ENCODE data around the gene TCF4. TPM values are rescaled to one million over a fixed set of nuclear protein-coding genes. Genes with fewer than 3 reads are reported as not detected.
"Not testable (repeated sequence)": the region's sequence is repeated elsewhere in the genome, so short reads cannot be mapped to it uniquely, and the experiment has no call there.

TCF4 gene
- polyA plus RNA-seq, 2 donors = 3.7 to 4.8 TPM

DNA sequence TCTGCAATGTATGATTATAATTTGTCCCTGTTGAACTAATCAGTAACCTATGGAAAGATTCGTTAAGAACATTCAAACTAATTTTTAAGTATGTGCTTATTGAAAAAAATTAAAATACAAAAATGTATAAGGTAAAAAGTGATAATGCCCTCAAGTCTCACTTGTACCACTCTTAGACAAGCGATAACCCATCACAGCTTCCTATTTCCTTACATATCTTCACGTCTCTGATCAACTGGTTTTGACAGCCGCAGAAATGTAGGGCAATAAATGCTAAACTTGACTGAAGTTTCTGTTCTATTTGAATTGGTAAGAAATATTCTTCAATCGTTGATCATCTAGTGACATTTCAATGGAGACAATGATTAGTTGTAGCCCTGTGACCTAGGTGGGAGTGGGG lies 112.5 kb downstream of the TCF4 start:
- no peak overlapping the region for H3K27ac ChIP-seq (ENCODE audit: low read depth in 2 of 2, low read length in 1 of 2)
- H3K36me3 ChIP-seq (ENCODE audit: control insufficient read depth in 2 of 2, insufficient read depth in 2 of 2, low read length in 1 of 2) = no peaks in the 10 kb centered on the region
- peaks cover 0 to 2% of the 10 kb centered on the region in 2 donors for H3K4me1 ChIP-seq (ENCODE audit: control insufficient read depth in 2 of 2, insufficient read depth in 2 of 2, low read length in 1 of 2)
- no peaks in the 10 kb centered on the region for H3K27me3 ChIP-seq (ENCODE audit: control insufficient read depth in 1 of 2, insufficient read depth in 2 of 2, low read length in 2 of 2)
- 94 to 97% methylated on average over 5 of the region's 5 CpGs for WGBS, 2 donors
- H3K9me3 ChIP-seq (ENCODE audit: control insufficient read depth in 2 of 2, insufficient read depth in 1 of 2, low read depth in 1 of 2, low read length in 1 of 2) = no peaks in the 10 kb centered on the region
- H3K4me3 ChIP-seq (ENCODE audit: low read depth in 1 of 2, low read length in 2 of 2) = no peak overlapping the region

DNA sequence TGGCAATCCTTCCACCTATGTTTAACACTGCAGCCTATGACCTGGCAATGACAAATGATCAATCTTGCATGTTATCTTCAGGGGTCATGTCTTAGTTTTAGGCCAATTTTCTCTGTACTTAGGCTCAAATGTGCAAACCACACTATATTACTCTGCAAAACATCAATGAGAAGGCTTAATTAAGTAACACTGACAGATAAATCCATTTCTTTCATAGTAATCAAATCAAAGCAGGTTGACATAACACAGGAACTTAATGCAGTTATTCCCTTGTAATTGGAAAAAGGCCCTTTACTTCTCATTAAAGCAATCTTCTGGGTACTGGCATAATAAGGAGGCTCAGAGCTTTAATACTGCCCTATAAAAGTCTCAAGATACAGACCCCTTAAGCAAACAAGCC lies 114.4 kb downstream of the TCF4 start:
- H3K4me1 ChIP-seq (ENCODE audit: control insufficient read depth in 2 of 2, insufficient read depth in 2 of 2, low read length in 1 of 2) = peaks cover 0 to 2% of the 10 kb centered on the region in 2 donors
- H3K27ac ChIP-seq (ENCODE audit: low read depth in 2 of 2, low read length in 1 of 2) = no peak overlapping the region
- H3K27me3 ChIP-seq (ENCODE audit: control insufficient read depth in 1 of 2, insufficient read depth in 2 of 2, low read length in 2 of 2) = no peaks in the 10 kb centered on the region
- H3K36me3 ChIP-seq (ENCODE audit: control insufficient read depth in 2 of 2, insufficient read depth in 2 of 2, low read length in 1 of 2) = no peaks in the 10 kb centered on the region
- no peaks in the 10 kb centered on the region for H3K9me3 ChIP-seq (ENCODE audit: control insufficient read depth in 2 of 2, insufficient read depth in 1 of 2, low read depth in 1 of 2, low read length in 1 of 2)
- H3K4me3 ChIP-seq (ENCODE audit: low read depth in 1 of 2, low read length in 2 of 2) = no peak overlapping the region

GRCh38 chr18:55473058-55473457 lies 114.9 kb downstream of the TCF4 start:
- H3K27ac ChIP-seq (ENCODE audit: low read depth in 2 of 2, low read length in 1 of 2) = no peak overlapping the region
- H3K4me3 ChIP-seq (ENCODE audit: low read depth in 1 of 2, low read length in 2 of 2) = no peak overlapping the region
- H3K27me3 ChIP-seq (ENCODE audit: control insufficient read depth in 1 of 2, insufficient read depth in 2 of 2, low read length in 2 of 2) = no peaks in the 10 kb centered on the region
- no peaks in the 10 kb centered on the region for H3K36me3 ChIP-seq (ENCODE audit: control insufficient read depth in 2 of 2, insufficient read depth in 2 of 2, low read length in 1 of 2)
- 69 to 81% methylated on average over 2 of the region's 2 CpGs for WGBS, 2 donors
- no peaks in the 10 kb centered on the region for H3K9me3 ChIP-seq (ENCODE audit: control insufficient read depth in 2 of 2, insufficient read depth in 1 of 2, low read depth in 1 of 2, low read length in 1 of 2)
- peaks cover 0 to 2% of the 10 kb centered on the region in 2 donors for H3K4me1 ChIP-seq (ENCODE audit: control insufficient read depth in 2 of 2, insufficient read depth in 2 of 2, low read length in 1 of 2)

GRCh38 chr18:55470826-55471225 lies 117.2 kb downstream of the TCF4 start:
- Histone ChIP-seq H3K4me3 (ENCODE audit: low read depth in 1 of 2, low read length in 2 of 2) (no peak overlapping the region), H3K4me1 (ENCODE audit: control insufficient read depth in 2 of 2, insufficient read depth in 2 of 2, low read length in 1 of 2) (no peaks in the 10 kb centered on the region), H3K9me3 (ENCODE audit: control insufficient read depth in 2 of 2, insufficient read depth in 1 of 2, low read depth in 1 of 2, low read length in 1 of 2) (no peaks in the 10 kb centered on the region), H3K27ac (ENCODE audit: low read depth in 2 of 2, low read length in 1 of 2) (no peak overlapping the region), H3K36me3 (ENCODE audit: control insufficient read depth in 2 of 2, insufficient read depth in 2 of 2, low read length in 1 of 2) (no peaks in the 10 kb centered on the region), H3K27me3 (ENCODE audit: control insufficient read depth in 1 of 2, insufficient read depth in 2 of 2, low read length in 2 of 2) (no peaks in the 10 kb centered on the region)
- WGBS, 2 donors = 92 to 93% methylated on average over 4 of the region's 4 CpGs

DNA sequence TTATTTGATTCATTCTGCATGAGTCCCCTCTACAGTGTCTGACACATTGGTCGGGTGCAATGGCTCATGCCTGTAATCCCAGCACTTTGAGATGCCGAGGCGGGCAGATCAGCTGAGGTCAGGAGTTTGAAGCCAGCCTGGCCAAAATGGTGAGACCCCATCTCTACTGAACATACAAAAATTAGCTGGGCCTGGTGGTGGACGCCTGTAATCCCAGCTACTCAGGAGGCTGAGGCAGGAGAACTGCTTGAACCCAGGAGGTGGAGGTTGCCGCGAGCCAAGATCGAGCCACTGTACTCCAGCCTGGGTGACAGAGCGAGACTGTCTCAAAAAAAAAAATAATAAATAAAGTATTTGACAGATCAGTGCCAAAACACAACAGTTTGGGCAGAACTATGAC lies 118.9 kb downstream of the TCF4 start:
- not testable (repeated sequence) for H3K27me3 ChIP-seq (ENCODE audit: control insufficient read depth in 1 of 2, insufficient read depth in 2 of 2, low read length in 2 of 2); H3K9me3 ChIP-seq (ENCODE audit: control insufficient read depth in 2 of 2, insufficient read depth in 1 of 2, low read depth in 1 of 2, low read length in 1 of 2); H3K36me3 ChIP-seq (ENCODE audit: control insufficient read depth in 2 of 2, insufficient read depth in 2 of 2, low read length in 1 of 2); H3K4me3 ChIP-seq (ENCODE audit: low read depth in 1 of 2, low read length in 2 of 2); H3K27ac ChIP-seq (ENCODE audit: low read depth in 2 of 2, low read length in 1 of 2); H3K4me1 ChIP-seq (ENCODE audit: control insufficient read depth in 2 of 2, insufficient read depth in 2 of 2, low read length in 1 of 2)
- 96% methylated on average over 8 of the region's 8 CpGs for WGBS, 2 donors

DNA sequence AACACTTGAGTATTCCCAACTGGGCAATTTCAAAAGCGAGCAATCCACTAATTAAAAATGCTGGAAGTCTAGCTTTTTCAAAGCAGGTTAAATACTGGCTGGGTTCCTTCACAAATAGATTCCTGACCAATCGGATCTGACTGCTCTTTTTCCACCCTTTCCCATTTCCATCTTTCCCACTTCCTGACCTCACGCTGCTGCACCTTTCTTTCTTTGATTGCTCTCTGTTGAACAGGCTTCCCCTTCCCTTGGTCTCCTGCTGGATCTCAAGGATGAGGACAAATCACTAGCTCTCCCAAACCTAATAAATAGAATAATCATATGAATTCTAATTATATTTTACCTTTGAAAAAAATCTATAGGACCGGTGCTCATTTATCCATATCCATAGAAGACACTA lies 121.2 kb downstream of the TCF4 start:
- Histone ChIP-seq H3K9me3 (ENCODE audit: control insufficient read depth in 2 of 2, insufficient read depth in 1 of 2, low read depth in 1 of 2, low read length in 1 of 2) (no peaks in the 10 kb centered on the region), H3K4me1 (ENCODE audit: control insufficient read depth in 2 of 2, insufficient read depth in 2 of 2, low read length in 1 of 2) (no peaks in the 10 kb centered on the region), H3K27ac (ENCODE audit: low read depth in 2 of 2, low read length in 1 of 2) (no peak overlapping the region), H3K36me3 (ENCODE audit: control insufficient read depth in 2 of 2, insufficient read depth in 2 of 2, low read length in 1 of 2) (no peaks in the 10 kb centered on the region), H3K4me3 (ENCODE audit: low read depth in 1 of 2, low read length in 2 of 2) (no peak overlapping the region), H3K27me3 (ENCODE audit: control insufficient read depth in 1 of 2, insufficient read depth in 2 of 2, low read length in 2 of 2) (no peaks in the 10 kb centered on the region)
- WGBS, 2 donors = 87% methylated on average over 4 of the region's 4 CpGs

DNA sequence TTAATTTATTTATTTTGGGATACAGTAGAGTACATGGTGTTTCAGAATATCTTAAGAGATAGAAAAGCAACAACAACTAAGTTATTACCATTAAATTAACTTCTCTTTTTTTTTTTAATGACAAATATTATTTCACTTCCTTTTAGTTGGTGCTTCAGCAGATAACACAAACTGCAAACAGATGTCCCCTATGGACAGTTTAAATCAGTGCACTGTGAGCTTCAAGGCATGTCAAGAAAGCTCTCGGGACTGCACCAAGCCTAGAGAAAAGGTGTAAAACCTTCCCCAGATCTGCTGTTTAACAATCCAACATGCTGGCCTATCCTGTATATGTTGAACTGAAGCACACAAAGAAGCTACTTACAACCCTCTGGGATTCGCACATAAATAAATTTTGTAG lies 122.7 kb downstream of the TCF4 start:
- Histone ChIP-seq H3K36me3 (ENCODE audit: control insufficient read depth in 2 of 2, insufficient read depth in 2 of 2, low read length in 1 of 2) (no peaks in the 10 kb centered on the region), H3K27me3 (ENCODE audit: control insufficient read depth in 1 of 2, insufficient read depth in 2 of 2, low read length in 2 of 2) (no peaks in the 10 kb centered on the region), H3K27ac (ENCODE audit: low read depth in 2 of 2, low read length in 1 of 2) (no peak overlapping the region), H3K4me1 (ENCODE audit: control insufficient read depth in 2 of 2, insufficient read depth in 2 of 2, low read length in 1 of 2) (no peaks in the 10 kb centered on the region), H3K4me3 (ENCODE audit: low read depth in 1 of 2, low read length in 2 of 2) (no peak overlapping the region), H3K9me3 (ENCODE audit: control insufficient read depth in 2 of 2, insufficient read depth in 1 of 2, low read depth in 1 of 2, low read length in 1 of 2) (no peaks in the 10 kb centered on the region)
- 86 to 91% methylated on average over 2 of the region's 2 CpGs for WGBS, 2 donors

DNA sequence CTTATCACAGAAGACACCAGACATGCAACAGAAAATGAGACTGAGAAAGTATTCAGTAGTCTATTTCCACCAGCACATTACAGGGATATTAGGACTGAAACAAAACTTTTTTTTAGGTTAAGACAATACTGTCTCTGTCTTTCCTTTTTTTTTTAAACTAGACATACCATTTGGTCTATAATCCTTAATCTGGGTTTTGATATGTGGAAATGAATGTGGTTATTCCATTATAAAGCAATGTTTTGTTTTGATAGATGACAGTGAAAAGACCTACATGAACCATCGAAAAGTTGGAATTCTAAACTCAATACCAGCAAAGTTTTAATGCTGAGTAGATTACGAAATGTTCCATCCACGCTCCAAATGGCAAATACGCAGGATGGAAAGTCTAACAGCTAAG lies 123.4 kb downstream of the TCF4 start:
- Histone ChIP-seq H3K9me3 (ENCODE audit: control insufficient read depth in 2 of 2, insufficient read depth in 1 of 2, low read depth in 1 of 2, low read length in 1 of 2) (no peaks in the 10 kb centered on the region), H3K27ac (ENCODE audit: low read depth in 2 of 2, low read length in 1 of 2) (no peak overlapping the region), H3K4me1 (ENCODE audit: control insufficient read depth in 2 of 2, insufficient read depth in 2 of 2, low read length in 1 of 2) (no peaks in the 10 kb centered on the region), H3K27me3 (ENCODE audit: control insufficient read depth in 1 of 2, insufficient read depth in 2 of 2, low read length in 2 of 2) (no peaks in the 10 kb centered on the region), H3K4me3 (ENCODE audit: low read depth in 1 of 2, low read length in 2 of 2) (no peak overlapping the region), H3K36me3 (ENCODE audit: control insufficient read depth in 2 of 2, insufficient read depth in 2 of 2, low read length in 1 of 2) (no peaks in the 10 kb centered on the region)
- WGBS, 2 donors = 83 to 88% methylated on average over 4 of the region's 4 CpGs

- H3K36me3 ChIP-seq (ENCODE audit: control insufficient read depth in 2 of 2, insufficient read depth in 2 of 2, low read length in 1 of 2) = no peaks in the 10 kb centered on the region
- H3K4me3 ChIP-seq (ENCODE audit: low read depth in 1 of 2, low read length in 2 of 2) = no peak overlapping the region
- H3K27me3 ChIP-seq (ENCODE audit: control insufficient read depth in 1 of 2, insufficient read depth in 2 of 2, low read length in 2 of 2) = no peaks in the 10 kb centered on the region
- no peak overlapping the region for H3K27ac ChIP-seq (ENCODE audit: low read depth in 2 of 2, low read length in 1 of 2)
- 71 to 82% methylated on average over 1 of the region's 1 CpG for WGBS, 2 donors
- no peaks in the 10 kb centered on the region for H3K4me1 ChIP-seq (ENCODE audit: control insufficient read depth in 2 of 2, insufficient read depth in 2 of 2, low read length in 1 of 2)
- H3K9me3 ChIP-seq (ENCODE audit: control insufficient read depth in 2 of 2, insufficient read depth in 1 of 2, low read depth in 1 of 2, low read length in 1 of 2) = no peaks in the 10 kb centered on the region
Measured at GRCh38 chr18:55462652-55463051, 125.3 kb downstream of the TCF4 start.

DNA sequence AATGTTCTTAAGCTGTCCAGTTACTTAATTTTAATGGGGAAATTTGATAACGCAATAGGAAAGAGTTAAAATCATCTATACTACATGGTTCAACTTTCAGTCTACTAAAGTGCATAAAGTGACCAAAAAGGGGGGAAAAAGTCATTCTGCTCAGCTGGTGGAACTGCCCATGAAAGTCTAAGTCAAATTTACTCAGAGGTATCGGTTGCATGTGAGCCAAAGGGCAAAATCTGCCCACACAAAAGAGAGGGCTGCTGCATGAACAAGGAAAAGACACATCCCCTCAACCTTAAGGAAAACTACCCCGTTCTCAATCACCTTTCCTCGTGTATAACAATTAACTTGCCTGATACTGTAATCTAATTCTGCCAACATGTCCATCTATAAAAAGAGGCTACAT lies 126.1 kb downstream of the TCF4 start:
- Histone ChIP-seq H3K4me1 (ENCODE audit: control insufficient read depth in 2 of 2, insufficient read depth in 2 of 2, low read length in 1 of 2) (no peaks in the 10 kb centered on the region), H3K27me3 (ENCODE audit: control insufficient read depth in 1 of 2, insufficient read depth in 2 of 2, low read length in 2 of 2) (no peaks in the 10 kb centered on the region), H3K36me3 (ENCODE audit: control insufficient read depth in 2 of 2, insufficient read depth in 2 of 2, low read length in 1 of 2) (no peaks in the 10 kb centered on the region), H3K27ac (ENCODE audit: low read depth in 2 of 2, low read length in 1 of 2) (no peak overlapping the region), H3K4me3 (ENCODE audit: low read depth in 1 of 2, low read length in 2 of 2) (no peak overlapping the region), H3K9me3 (ENCODE audit: control insufficient read depth in 2 of 2, insufficient read depth in 1 of 2, low read depth in 1 of 2, low read length in 1 of 2) (no peaks in the 10 kb centered on the region)
- 86 to 87% methylated on average over 4 of the region's 4 CpGs for WGBS, 2 donors

Measured in esophagus (tissue), 2 donors.